Astrocyte (in vitro differentiated cells and primary cell): ENCODE measurements around the gene SARS2. TPM values are rescaled to one million over a fixed set of nuclear protein-coding genes. Genes with fewer than 3 reads are reported as not detected.

Experiments used
- DNase-seq: peaks from one replicate; pipeline ENCODE4 v3.0.0-alpha.2; 2010; ENCODE audit warnings: low read depth
- FAIRE-seq: peaks from 2 replicates; lab custom pipeline; 2011; peaks lifted over from hg19 to GRCh38; lab: Jason Lieb, UNC
- H2AFZ ChIP-seq: 2 replicates; pipeline ENCODE4 v1.6.0; 2012; ENCODE audit warnings: low read depth, low read length, inconsistent platforms
- H3K27ac ChIP-seq: 2 replicates; pipeline ENCODE4 v1.5.1; 2011; ENCODE audit warnings: low read depth, low read length, inconsistent platforms
- H3K27me3 ChIP-seq: 2 replicates; pipeline ENCODE4 v1.6.0; 2011; ENCODE audit warnings: low read length, inconsistent platforms; ENCODE audit not compliant: insufficient read depth
- H3K36me3 ChIP-seq: 2 replicates; pipeline ENCODE4 v1.5.1; 2011; ENCODE audit warnings: low read length, inconsistent platforms; ENCODE audit not compliant: insufficient read depth
- H3K4me1 ChIP-seq: 2 replicates; pipeline ENCODE4 v1.5.1; 2011; ENCODE audit warnings: low read length, inconsistent platforms; ENCODE audit not compliant: insufficient read depth
- H3K4me2 ChIP-seq: 2 replicates; pipeline ENCODE4 v1.6.0; 2012; ENCODE audit warnings: low read length, inconsistent platforms
- H3K4me3 ChIP-seq: 2 replicates; pipeline ENCODE4 v1.5.1; 2011; ENCODE audit warnings: low read depth, mild to moderate bottlenecking, low read length, inconsistent platforms; ENCODE audit not compliant: insufficient read depth
- H3K79me2 ChIP-seq: 2 replicates; pipeline ENCODE4 v1.6.0; 2012; ENCODE audit warnings: mild to moderate bottlenecking, low read length, inconsistent platforms; ENCODE audit not compliant: insufficient read depth
- H3K9ac ChIP-seq: 2 replicates; pipeline ENCODE4 v1.6.0; 2012; ENCODE audit warnings: mild to moderate bottlenecking, low read length, inconsistent platforms
- H3K9me3 ChIP-seq: 2 replicates; pipeline ENCODE4 v1.5.1; 2012; ENCODE audit warnings: low read depth, mild to moderate bottlenecking, low read length, inconsistent platforms; ENCODE audit not compliant: insufficient read depth
- H4K20me1 ChIP-seq: 2 replicates; pipeline ENCODE4 v1.6.0; 2012; ENCODE audit warnings: low read length, inconsistent platforms; ENCODE audit not compliant: insufficient read depth
- H3K27ac Mint-ChIP-seq: one replicate; pipeline ENCODE4 v1.8.0; 2021; ENCODE audit warnings: mild to moderate bottlenecking, mixed read lengths; ENCODE audit not compliant: unreplicated experiment
- H3K27me3 Mint-ChIP-seq: one replicate; pipeline ENCODE4 v1.8.0; 2021; ENCODE audit warnings: low read depth, mixed read lengths; ENCODE audit not compliant: unreplicated experiment
- H3K36me3 Mint-ChIP-seq: one replicate; pipeline ENCODE4 v1.8.0; 2021; ENCODE audit warnings: low read depth, mixed read lengths; ENCODE audit not compliant: unreplicated experiment
- H3K4me1 Mint-ChIP-seq: one replicate; pipeline ENCODE4 v1.8.0; 2021; ENCODE audit warnings: low read depth, mixed read lengths; ENCODE audit not compliant: unreplicated experiment
- H3K4me3 Mint-ChIP-seq: one replicate; pipeline ENCODE4 v1.8.0; 2021; ENCODE audit warnings: mild to moderate bottlenecking, moderate library complexity, mixed read lengths; ENCODE audit not compliant: unreplicated experiment
- H3K9me3 Mint-ChIP-seq: one replicate; pipeline ENCODE4 v1.8.0; 2021; ENCODE audit warnings: mild to moderate bottlenecking, mixed read lengths; ENCODE audit not compliant: unreplicated experiment
- CTCF ChIP-seq: IDR thresholded peaks from 2 replicates; pipeline ENCODE4 v1.5.1; 2011; ENCODE audit warnings: low read depth, mild to moderate bottlenecking, inconsistent platforms, low read length, moderate library complexity; ENCODE audit not compliant: insufficient read depth
- EZH2 ChIP-seq: IDR thresholded peaks from 2 replicates; pipeline ENCODE4 v1.6.1; 2012; ENCODE audit warnings: mild to moderate bottlenecking, low read length, inconsistent platforms; ENCODE audit not compliant: insufficient read depth
- total RNA-seq: library from RNA; stranded (reverse); gene quantifications from 2 replicates; pipeline ENCODE4 v1.2.1, GENCODE V29; 2021

Gene SARS2
- total RNA-seq, 1 donor from 2014 or later = 24.8 TPM

- FAIRE-seq (no peak), DNase-seq (no peak)
- Mint-ChIP-seq H3K36me3 (peaks cover 23% of the 10 kb centered on the region), H3K4me3 (no peak overlapping the region), H3K27ac (no peak overlapping the region), H3K27me3 (no peaks in the 10 kb centered on the region), H3K9me3 (peaks cover 5% of the 10 kb centered on the region), H3K4me1 (no peaks in the 10 kb centered on the region)
- no peaks in the 10 kb centered on the region for H3K4me1 ChIP-seq
- H3K4me3 ChIP-seq = no peak overlapping the region
- H2AFZ ChIP-seq = no peak overlapping the region
- H3K27ac ChIP-seq = no peak overlapping the region
- no peak for TF ChIP-seq EZH2
- TF ChIP-seq CTCF = no peak
- peaks cover 7% of the 10 kb centered on the region for H4K20me1 ChIP-seq
- H3K9ac ChIP-seq = no peak overlapping the region
- peaks cover 6% of the 10 kb centered on the region for H3K79me2 ChIP-seq
- H3K36me3 ChIP-seq = no peaks in the 10 kb centered on the region
- no peaks in the 10 kb centered on the region for H3K9me3 ChIP-seq
- H3K4me2 ChIP-seq = no peak overlapping the region
- peaks cover 4% of the 10 kb centered on the region for H3K27me3 ChIP-seq
Observed at GRCh38 chr19:38907227-38907626, 23.3 kb downstream of the SARS2 start.

GRCh38 chr19:38905620-38906019 is 24.9 kb downstream of the SARS2 start:
- Histone ChIP-seq H3K9me3 (no peaks in the 10 kb centered on the region), H4K20me1 (peaks cover 7% of the 10 kb centered on the region), H3K79me2 (peaks cover 17% of the 10 kb centered on the region), H3K4me3 (no peak overlapping the region), H2AFZ (no peak overlapping the region), H3K4me1 (peaks cover 2% of the 10 kb centered on the region), H3K9ac (no peak overlapping the region), H3K27me3 (no peaks in the 10 kb centered on the region), H3K27ac (no peak overlapping the region), H3K36me3 (no peaks in the 10 kb centered on the region), H3K4me2 (no peak overlapping the region)
- Mint-ChIP-seq H3K27ac (no peak overlapping the region), H3K36me3 (peaks cover 23% of the 10 kb centered on the region), H3K4me3 (no peak overlapping the region), H3K27me3 (no peaks in the 10 kb centered on the region), H3K9me3 (peaks cover 5% of the 10 kb centered on the region), H3K4me1 (peaks cover 3% of the 10 kb centered on the region)
- TF ChIP-seq EZH2 (no peak), CTCF (no peak)
- FAIRE-seq (no peak), DNase-seq (no peak)

DNA sequence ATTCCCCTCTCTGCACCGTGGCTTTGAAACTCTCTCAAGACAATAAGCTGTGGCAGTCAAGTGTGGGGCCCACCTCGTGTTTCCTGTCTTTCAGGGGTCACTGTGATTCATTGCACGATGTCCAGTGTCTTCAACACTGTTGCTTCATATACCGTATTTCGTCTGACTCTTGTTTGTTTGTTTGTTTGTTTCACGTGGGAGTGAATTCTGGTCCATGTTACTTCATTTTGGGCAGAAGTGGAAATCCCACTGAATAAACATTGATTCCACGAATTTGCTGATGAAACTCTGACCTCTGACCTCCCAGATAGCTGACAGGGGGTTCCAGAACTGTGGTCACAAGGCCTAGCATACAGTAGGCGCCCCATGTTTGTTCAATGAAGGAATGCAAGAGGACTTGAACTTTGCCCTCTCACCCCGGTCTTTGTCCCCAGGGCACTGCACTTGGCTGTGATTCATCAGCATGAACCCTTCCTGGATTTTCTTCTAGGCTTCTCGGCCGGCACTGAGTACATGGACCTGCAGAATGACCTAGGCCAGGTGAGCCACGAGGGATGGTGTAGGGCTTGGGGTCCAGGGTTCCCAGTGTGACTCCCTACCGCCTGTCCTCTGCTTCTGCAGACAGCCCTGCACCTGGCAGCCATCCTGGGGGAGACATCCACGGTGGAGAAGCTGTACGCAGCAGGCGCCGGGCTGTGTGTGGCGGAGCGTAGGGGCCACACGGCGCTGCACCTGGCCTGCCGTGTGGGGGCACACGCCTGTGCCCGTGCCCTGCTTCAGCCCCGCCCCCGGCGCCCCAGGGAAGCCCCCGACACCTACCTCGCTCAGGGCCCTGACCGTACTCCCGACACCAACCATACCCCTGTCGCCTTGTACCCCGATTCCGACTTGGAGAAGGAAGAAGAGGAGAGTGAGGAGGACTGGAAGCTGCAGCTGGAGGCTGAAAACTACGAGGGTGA is 25.7 kb downstream of the SARS2 start:
- Histone ChIP-seq H3K27ac (no peak overlapping the region), H3K9ac (no peak overlapping the region), H3K4me2 (no peak overlapping the region), H3K4me1 (peaks cover 3% of the 10 kb centered on the region), H3K4me3 (no peak overlapping the region), H3K9me3 (no peaks in the 10 kb centered on the region), H4K20me1 (peaks cover 7% of the 10 kb centered on the region), H2AFZ (no peak overlapping the region), H3K36me3 (no peaks in the 10 kb centered on the region), H3K27me3 (no peaks in the 10 kb centered on the region), H3K79me2 (peaks cover 25% of the 10 kb centered on the region)
- Mint-ChIP-seq H3K27ac (no peak overlapping the region), H3K4me3 (no peak overlapping the region), H3K27me3 (no peaks in the 10 kb centered on the region), H3K4me1 (peaks cover 4% of the 10 kb centered on the region), H3K9me3 (peaks cover 5% of the 10 kb centered on the region), H3K36me3 (peaks cover 23% of the 10 kb centered on the region)
- FAIRE-seq (no peak), DNase-seq (no peak)
- TF ChIP-seq EZH2 (no peak), CTCF (no peak)
